Keratinocyte (primary cell): ENCODE data around the gene MTUS2.

Source experiments
- EZH2 ChIP-seq: IDR thresholded peaks from one replicate; pipeline ENCODE4 v1.6.1; 2012; ENCODE audit warnings: inconsistent platforms, mild to moderate bottlenecking, low read length, moderate library complexity
- TF ChIP-seq, protein P1 (sequence below), 3 experiments: IDR thresholded peaks in 1 of 3; conservative IDR thresholded peaks in 1 of 3; optimal IDR thresholded peaks in 1 of 3; 2 replicates in 2 of 3; 3 replicates in 1 of 3; pipeline versions ENCODE3 to v1.5.1; 2011; ENCODE audit warnings: low read length in 3 of 3, mild to moderate bottlenecking in 3 of 3, moderate library complexity in 2 of 3, control low read depth in 1 of 3, inconsistent platforms in 1 of 3; ENCODE audit not compliant: insufficient read depth in 2 of 3; ENCODE audit errors: extremely low read depth in 1 of 3

DNA sequence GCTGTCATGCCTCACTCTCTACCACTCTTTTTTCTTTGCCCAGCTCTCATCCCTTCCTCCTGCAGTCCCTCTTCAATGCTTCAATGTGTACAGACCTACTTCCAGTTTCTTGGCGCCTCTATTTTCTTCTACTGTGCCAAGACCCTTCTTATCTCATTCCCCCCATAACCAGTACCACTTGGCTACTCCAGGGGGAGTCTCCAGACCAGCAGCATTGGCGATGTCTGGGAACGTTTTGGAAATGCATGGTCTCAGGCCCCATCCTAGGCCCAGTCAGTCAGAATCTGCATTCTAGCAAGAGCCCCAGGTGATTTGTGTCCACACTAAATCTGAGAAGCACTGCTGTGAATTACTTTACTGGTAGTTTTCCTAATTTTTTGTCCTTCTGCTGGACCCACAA lies 577.1 kb downstream of the MTUS2 start:
- TF ChIP-seq, protein P1, sequence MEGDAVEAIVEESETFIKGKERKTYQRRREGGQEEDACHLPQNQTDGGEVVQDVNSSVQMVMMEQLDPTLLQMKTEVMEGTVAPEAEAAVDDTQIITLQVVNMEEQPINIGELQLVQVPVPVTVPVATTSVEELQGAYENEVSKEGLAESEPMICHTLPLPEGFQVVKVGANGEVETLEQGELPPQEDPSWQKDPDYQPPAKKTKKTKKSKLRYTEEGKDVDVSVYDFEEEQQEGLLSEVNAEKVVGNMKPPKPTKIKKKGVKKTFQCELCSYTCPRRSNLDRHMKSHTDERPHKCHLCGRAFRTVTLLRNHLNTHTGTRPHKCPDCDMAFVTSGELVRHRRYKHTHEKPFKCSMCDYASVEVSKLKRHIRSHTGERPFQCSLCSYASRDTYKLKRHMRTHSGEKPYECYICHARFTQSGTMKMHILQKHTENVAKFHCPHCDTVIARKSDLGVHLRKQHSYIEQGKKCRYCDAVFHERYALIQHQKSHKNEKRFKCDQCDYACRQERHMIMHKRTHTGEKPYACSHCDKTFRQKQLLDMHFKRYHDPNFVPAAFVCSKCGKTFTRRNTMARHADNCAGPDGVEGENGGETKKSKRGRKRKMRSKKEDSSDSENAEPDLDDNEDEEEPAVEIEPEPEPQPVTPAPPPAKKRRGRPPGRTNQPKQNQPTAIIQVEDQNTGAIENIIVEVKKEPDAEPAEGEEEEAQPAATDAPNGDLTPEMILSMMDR (optimal IDR thresholded peaks at IDR 0.05 in 1 of 3, IDR thresholded peaks at IDR 0.05 in 1 of 3, conservative IDR thresholded peaks at IDR 0.05 in 1 of 3; ENCODE audit: extremely low read depth in 1 of 3, insufficient read depth in 2 of 3, low read length in 3 of 3): no peak
- TF ChIP-seq EZH2: no peak
